Kidney capillary endothelial cell (primary cell): ENCODE results near the gene PDE11A.
"Not testable (repeated sequence)": the region's sequence is repeated elsewhere in the genome, so short reads cannot be mapped to it uniquely, and the experiment has no call there.

Experiments
- DNase-seq: peaks from one replicate; pipeline ENCODE4 v3.0.0-alpha.2; 2018; ENCODE audit warnings: low spot score

PDE11A gene

GRCh38 chr2:177881921-177882320, 190.7 kb downstream of the PDE11A start:
- no peak for DNase-seq

- no peak for DNase-seq
These were observed 191.4 kb downstream of the PDE11A start for GRCh38 chr2:177881008-177881747.

- DNase-seq = no peak
These were observed 192.3 kb downstream of the PDE11A start for GRCh38 chr2:177880285-177880684.

- no peak for DNase-seq
These were observed 195.6 kb downstream of the PDE11A start for GRCh38 chr2:177876950-177877349.

GRCh38 chr2:177874686-177875085, 197.9 kb downstream of the PDE11A start:
- DNase-seq = no peak

- DNase-seq = no peak
These were observed 198.7 kb downstream of the PDE11A start for GRCh38 chr2:177873915-177874314.

- DNase-seq = no peak
These were observed 200.3 kb downstream of the PDE11A start for GRCh38 chr2:177872286-177872685.

- DNase-seq = no peak
These were observed 202.7 kb downstream of the PDE11A start for GRCh38 chr2:177869912-177870311.

GRCh38 chr2:177869209-177869608, 203.4 kb downstream of the PDE11A start:
- DNase-seq = no peak

- DNase-seq = no peak
These were observed 203.8 kb downstream of the PDE11A start for GRCh38 chr2:177868806-177869205.

GRCh38 chr2:177857538-177857937, 215.0 kb downstream of the PDE11A start:
- DNase-seq = no peak

GRCh38 chr2:177852389-177852788, 220.2 kb downstream of the PDE11A start:
- DNase-seq = no peak

GRCh38 chr2:177843188-177843587, 229.4 kb downstream of the PDE11A start:
- DNase-seq = no peak

- DNase-seq = no peak
These were observed 230.3 kb downstream of the PDE11A start for GRCh38 chr2:177842243-177842642.

- DNase-seq = not testable (repeated sequence)
These were observed 237.0 kb downstream of the PDE11A start for GRCh38 chr2:177835418-177836204.

- DNase-seq = no peak
These were observed 239.8 kb downstream of the PDE11A start for GRCh38 chr2:177832611-177833433.

GRCh38 chr2:177830881-177831386, 241.6 kb downstream of the PDE11A start:
- no peak for DNase-seq

GRCh38 chr2:177828557-177828956, 244.0 kb downstream of the PDE11A start:
- no peak for DNase-seq

GRCh38 chr2:177826897-177827296, 245.7 kb downstream of the PDE11A start:
- DNase-seq = no peak

GRCh38 chr2:177822941-177823340, 249.6 kb downstream of the PDE11A start:
- no peak for DNase-seq

- DNase-seq = no peak
These were observed 254.2 kb downstream of the PDE11A start for GRCh38 chr2:177818412-177818811.

GRCh38 chr2:177817300-177817699, 255.3 kb downstream of the PDE11A start:
- DNase-seq = no peak
